ENCODE measurements around the gene HUS1B. TPM values are rescaled to one million over a fixed set of nuclear protein-coding genes. Genes with fewer than 3 reads are reported as not detected.

Gene HUS1B
- total RNA-seq, 1 experiment from 2014 or later = 1.1 TPM

GRCh38 chr6:620166-620565, 36.7 kb downstream of the HUS1B start:
- ATAC-seq (no peak), DNase-seq (ENCODE audit: low spot score) (no peak)
- Mint-ChIP-seq H3K36me3 (peaks cover 40% of the 10 kb centered on the region), H3K27me3 (ENCODE audit: low read depth) (no peaks in the 10 kb centered on the region), H3K9me3 (no peaks in the 10 kb centered on the region), H3K4me3 (no peak overlapping the region), H3K4me1 (peaks cover 26% of the 10 kb centered on the region), H3K27ac (no peak overlapping the region)
- POLR2A ChIA-PET = no interaction called here
- CTCF ChIA-PET = interaction anchor here (2.1 kb wide), 1 partner anchor 102 kb away, joined by 5 read pairs; no protein-coding TSS in a partner anchor
- TF ChIP-seq GABPB1 (CRISPR knock-in tag; IDR thresholded peaks at IDR 0.05) = no peak
- TF ChIP-seq, protein P1, sequence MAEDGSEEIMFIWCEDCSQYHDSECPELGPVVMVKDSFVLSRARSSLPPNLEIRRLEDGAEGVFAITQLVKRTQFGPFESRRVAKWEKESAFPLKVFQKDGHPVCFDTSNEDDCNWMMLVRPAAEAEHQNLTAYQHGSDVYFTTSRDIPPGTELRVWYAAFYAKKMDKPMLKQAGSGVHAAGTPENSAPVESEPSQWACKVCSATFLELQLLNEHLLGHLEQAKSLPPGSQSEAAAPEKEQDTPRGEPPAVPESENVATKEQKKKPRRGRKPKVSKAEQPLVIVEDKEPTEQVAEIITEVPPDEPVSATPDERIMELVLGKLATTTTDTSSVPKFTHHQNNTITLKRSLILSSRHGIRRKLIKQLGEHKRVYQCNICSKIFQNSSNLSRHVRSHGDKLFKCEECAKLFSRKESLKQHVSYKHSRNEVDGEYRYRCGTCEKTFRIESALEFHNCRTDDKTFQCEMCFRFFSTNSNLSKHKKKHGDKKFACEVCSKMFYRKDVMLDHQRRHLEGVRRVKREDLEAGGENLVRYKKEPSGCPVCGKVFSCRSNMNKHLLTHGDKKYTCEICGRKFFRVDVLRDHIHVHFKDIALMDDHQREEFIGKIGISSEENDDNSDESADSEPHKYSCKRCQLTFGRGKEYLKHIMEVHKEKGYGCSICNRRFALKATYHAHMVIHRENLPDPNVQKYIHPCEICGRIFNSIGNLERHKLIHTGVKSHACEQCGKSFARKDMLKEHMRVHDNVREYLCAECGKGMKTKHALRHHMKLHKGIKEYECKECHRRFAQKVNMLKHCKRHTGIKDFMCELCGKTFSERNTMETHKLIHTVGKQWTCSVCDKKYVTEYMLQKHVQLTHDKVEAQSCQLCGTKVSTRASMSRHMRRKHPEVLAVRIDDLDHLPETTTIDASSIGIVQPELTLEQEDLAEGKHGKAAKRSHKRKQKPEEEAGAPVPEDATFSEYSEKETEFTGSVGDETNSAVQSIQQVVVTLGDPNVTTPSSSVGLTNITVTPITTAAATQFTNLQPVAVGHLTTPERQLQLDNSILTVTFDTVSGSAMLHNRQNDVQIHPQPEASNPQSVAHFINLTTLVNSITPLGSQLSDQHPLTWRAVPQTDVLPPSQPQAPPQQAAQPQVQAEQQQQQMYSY (CRISPR knock-in tag; IDR thresholded peaks at IDR 0.05) = no peak
- no peak for TF ChIP-seq ZNF281 (CRISPR knock-in tag; IDR thresholded peaks at IDR 0.05)
- TF ChIP-seq ZBTB21 (CRISPR knock-in tag; IDR thresholded peaks at IDR 0.05; ENCODE audit: borderline replicate concordance) = no peak
- no peak for TF ChIP-seq TP53 (CRISPR knock-in tag; IDR thresholded peaks at IDR 0.05)
- no peak for TF ChIP-seq HMGXB4 (CRISPR knock-in tag; IDR thresholded peaks at IDR 0.05)
- TF ChIP-seq SOX15 (CRISPR knock-in tag; IDR thresholded peaks at IDR 0.05) = no peak
- TF ChIP-seq, protein P2, sequence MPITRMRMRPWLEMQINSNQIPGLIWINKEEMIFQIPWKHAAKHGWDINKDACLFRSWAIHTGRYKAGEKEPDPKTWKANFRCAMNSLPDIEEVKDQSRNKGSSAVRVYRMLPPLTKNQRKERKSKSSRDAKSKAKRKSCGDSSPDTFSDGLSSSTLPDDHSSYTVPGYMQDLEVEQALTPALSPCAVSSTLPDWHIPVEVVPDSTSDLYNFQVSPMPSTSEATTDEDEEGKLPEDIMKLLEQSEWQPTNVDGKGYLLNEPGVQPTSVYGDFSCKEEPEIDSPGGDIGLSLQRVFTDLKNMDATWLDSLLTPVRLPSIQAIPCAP (CRISPR knock-in tag; IDR thresholded peaks at IDR 0.05) = no peak
- no peak for TF ChIP-seq CBFB (CRISPR knock-in tag; IDR thresholded peaks at IDR 0.05; ENCODE audit: low read depth)
- no peak for TF ChIP-seq ELF4 (CRISPR knock-in tag; IDR thresholded peaks at IDR 0.05; ENCODE audit: low read depth)
- TF ChIP-seq CREM (CRISPR knock-in tag; IDR thresholded peaks at IDR 0.05) = no peak
- no peak for TF ChIP-seq PREB (CRISPR knock-in tag; IDR thresholded peaks at IDR 0.05; ENCODE audit: borderline replicate concordance)
- no peak for TF ChIP-seq ATF2 (CRISPR knock-in tag; IDR thresholded peaks at IDR 0.05; ENCODE audit: borderline replicate concordance, low read depth)
- no peak for TF ChIP-seq ETV6 (CRISPR knock-in tag; IDR thresholded peaks at IDR 0.05)
- TF ChIP-seq TEAD4 (CRISPR knock-in tag; IDR thresholded peaks at IDR 0.05) = no peak
- no peak for TF ChIP-seq JUN (CRISPR knock-in tag; IDR thresholded peaks at IDR 0.05)
